ENCODE results near the gene RAP1GAP. TPM values are rescaled to one million over a fixed set of nuclear protein-coding genes. Genes with fewer than 3 reads are reported as not detected.
A peak's percentile ranks its signal among the peaks of the same experiment; 100 is the strongest.

RAP1GAP gene
- total and polyA plus RNA-seq, 2 of the 13 experiments (the other 11 are each of a cell fraction or from before 2014, with no cell fraction given), result 11.9 to 37.5 TPM

DNA sequence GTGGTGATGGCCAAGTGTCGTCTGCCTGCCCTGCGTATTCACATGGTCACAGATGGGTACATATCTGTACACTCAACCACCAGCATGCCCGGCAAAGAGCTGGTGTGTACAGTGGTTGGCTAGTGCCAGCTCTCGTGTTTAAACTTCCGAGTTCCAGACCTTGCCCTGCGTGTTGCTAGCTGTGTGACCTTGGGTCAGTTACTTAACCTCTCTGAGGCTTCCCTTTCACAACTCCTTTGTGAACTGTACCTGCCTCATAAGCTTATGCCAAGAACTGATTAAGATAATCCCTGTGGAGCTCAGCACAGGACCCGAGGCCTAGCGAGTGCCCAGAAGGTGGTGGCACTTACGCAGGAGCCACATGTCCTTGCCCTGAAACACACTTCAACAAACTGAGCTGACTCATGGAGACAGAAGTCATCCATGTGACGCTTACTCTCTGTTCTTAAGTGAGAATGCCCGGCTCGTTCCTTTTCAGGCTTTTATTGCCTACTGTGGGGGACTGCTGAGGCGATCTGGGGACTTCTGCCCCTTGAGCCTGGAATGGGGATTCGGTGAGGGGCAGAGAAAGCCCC is 104.5 kb downstream of the RAP1GAP start:
- DNase-seq (ENCODE audit: low spot score), result no peak
- in situ Hi-C loops (cut with HindIII; ENCODE audit: extremely low pct_ligation_motif_present, low pct_unique_long_range_greater_than_20kb) (loop anchor here (5.0 kb wide), 1 partner anchor 52 kb away; no protein-coding TSS in a partner anchor), intact Hi-C loops (cut with micrococcal nuclease; ENCODE audit: unreplicated experiment) (no loop called here)
- no peaks in the 10 kb centered on the region for H3K36me3 ChIP-seq (replicated peaks in 1 of 2; ENCODE audit: control insufficient read depth in 1 of 2, insufficient read depth in 2 of 2, low read length in 2 of 2)
- H3K4me3 ChIP-seq (replicated peaks in 1 of 3; ENCODE audit: insufficient read depth in 1 of 3, low read depth in 2 of 3, low read length in 3 of 3), result no peak overlapping the region
- ChIA-PET CTCF (ENCODE audit: low intra/inter-chr PET ratio, low total read pairs) (no interaction called here), POLR2A (no interaction called here)
- TF ChIP-seq ZMYM3 (CRISPR knock-in tag; IDR thresholded peaks at IDR 0.05) (peak; percentile 38; the same call in 1 of the 2 replicates), ZNF768 (CRISPR knock-in tag; IDR thresholded peaks at IDR 0.05) (peak; percentile 96), ZNF180 (CRISPR knock-in tag; IDR thresholded peaks at IDR 0.05; ENCODE audit: borderline replicate concordance, low read depth) (no peak)
- TF ChIP-seq, protein P1, sequence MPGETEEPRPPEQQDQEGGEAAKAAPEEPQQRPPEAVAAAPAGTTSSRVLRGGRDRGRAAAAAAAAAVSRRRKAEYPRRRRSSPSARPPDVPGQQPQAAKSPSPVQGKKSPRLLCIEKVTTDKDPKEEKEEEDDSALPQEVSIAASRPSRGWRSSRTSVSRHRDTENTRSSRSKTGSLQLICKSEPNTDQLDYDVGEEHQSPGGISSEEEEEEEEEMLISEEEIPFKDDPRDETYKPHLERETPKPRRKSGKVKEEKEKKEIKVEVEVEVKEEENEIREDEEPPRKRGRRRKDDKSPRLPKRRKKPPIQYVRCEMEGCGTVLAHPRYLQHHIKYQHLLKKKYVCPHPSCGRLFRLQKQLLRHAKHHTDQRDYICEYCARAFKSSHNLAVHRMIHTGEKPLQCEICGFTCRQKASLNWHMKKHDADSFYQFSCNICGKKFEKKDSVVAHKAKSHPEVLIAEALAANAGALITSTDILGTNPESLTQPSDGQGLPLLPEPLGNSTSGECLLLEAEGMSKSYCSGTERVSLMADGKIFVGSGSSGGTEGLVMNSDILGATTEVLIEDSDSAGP (CRISPR knock-in tag; IDR thresholded peaks at IDR 0.05; ENCODE audit: borderline replicate concordance), result peak; percentile 24; the same call in 1 of the 2 replicates
- no peak overlapping the region for H2AFZ ChIP-seq (ENCODE audit: low read length)
- ATAC-seq, result no peak
- peaks cover 15% of the 10 kb centered on the region for H3K4me1 ChIP-seq (ENCODE audit: insufficient read depth, low read length)
- FAIRE-seq, result no peak
- BruUV-seq (replicated peaks), result no TSS peak
- no peaks in the 10 kb centered on the region for H4K20me1 ChIP-seq (ENCODE audit: insufficient read depth, low read length)
- no peak overlapping the region for H3K27ac ChIP-seq (ENCODE audit: extremely low read length, insufficient read depth, low read length)
- no peak overlapping the region for H3K4me2 ChIP-seq (ENCODE audit: low read depth, low read length)
- no peak overlapping the region for H3K9ac ChIP-seq (ENCODE audit: insufficient read depth, low read depth, low read length)
- 29% methylated on average over 13 of the region's 14 CpGs for WGBS (ENCODE audit: low lambda C conversion rate)
- no peaks in the 10 kb centered on the region for H3K79me2 ChIP-seq (ENCODE audit: insufficient read depth, low read length)
- peaks cover 8 to 66% of the 10 kb centered on the region in 2 experiments for H3K27me3 ChIP-seq (ENCODE audit: control insufficient read depth in 1 of 2, insufficient read depth in 2 of 2, low read length in 2 of 2)
- H3K9me3 ChIP-seq (ENCODE audit: low read length), result no peaks in the 10 kb centered on the region

DNA sequence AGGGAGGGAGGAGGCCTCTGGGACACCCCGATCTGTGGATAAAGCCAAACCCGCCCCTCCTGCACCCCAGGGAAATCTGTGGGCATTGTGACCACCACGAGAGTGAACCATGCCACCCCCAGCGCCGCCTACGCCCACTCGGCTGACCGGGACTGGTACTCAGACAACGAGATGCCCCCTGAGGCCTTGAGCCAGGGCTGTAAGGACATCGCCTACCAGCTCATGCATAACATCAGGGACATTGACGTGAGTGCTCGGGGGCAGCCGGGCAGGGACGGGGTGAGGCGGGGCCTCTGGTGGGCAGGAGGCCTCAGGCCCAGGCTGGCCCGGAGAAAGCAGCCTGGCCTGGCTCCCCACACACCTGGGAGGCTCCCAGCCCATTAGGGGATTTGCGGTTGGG is 105.2 kb downstream of the RAP1GAP start:
- no peaks in the 10 kb centered on the region for H3K36me3 ChIP-seq (replicated peaks in 1 of 2; ENCODE audit: control insufficient read depth in 1 of 2, insufficient read depth in 2 of 2, low read length in 2 of 2)
- no peaks in the 10 kb centered on the region for H4K20me1 ChIP-seq (ENCODE audit: insufficient read depth, low read length)
- H3K9ac ChIP-seq (ENCODE audit: insufficient read depth, low read depth, low read length), result no peak overlapping the region
- intact Hi-C loops (cut with micrococcal nuclease; ENCODE audit: unreplicated experiment), result no loop called here
- ChIA-PET POLR2A (no interaction called here), CTCF (ENCODE audit: low intra/inter-chr PET ratio, low total read pairs) (no interaction called here)
- ATAC-seq, result no peak
- H3K4me2 ChIP-seq (ENCODE audit: low read depth, low read length), result no peak overlapping the region
- peaks cover 8 to 63% of the 10 kb centered on the region in 2 experiments for H3K27me3 ChIP-seq (ENCODE audit: control insufficient read depth in 1 of 2, insufficient read depth in 2 of 2, low read length in 2 of 2)
- no peak overlapping the region for H3K27ac ChIP-seq (ENCODE audit: extremely low read length, insufficient read depth, low read length)
- H3K4me1 ChIP-seq (ENCODE audit: insufficient read depth, low read length), result peaks cover 12% of the 10 kb centered on the region; the same call in 1 of the 2 replicates
- no peaks in the 10 kb centered on the region for H3K9me3 ChIP-seq (ENCODE audit: low read length)
- BruUV-seq (replicated peaks), result no TSS peak
- in situ Hi-C loops (cut with HindIII; ENCODE audit: extremely low pct_ligation_motif_present, low pct_unique_long_range_greater_than_20kb), result no loop called here
- 30% methylated on average over 2 of the region's 17 CpGs for WGBS (ENCODE audit: low lambda C conversion rate)
- H3K4me3 ChIP-seq (replicated peaks in 1 of 3; ENCODE audit: insufficient read depth in 1 of 3, low read depth in 2 of 3, low read length in 3 of 3), result no peak overlapping the region
- DNase-seq (ENCODE audit: low spot score), result no peak
- no peak for FAIRE-seq
- no peaks in the 10 kb centered on the region for H3K79me2 ChIP-seq (ENCODE audit: insufficient read depth, low read length)
- no peak overlapping the region for H2AFZ ChIP-seq (ENCODE audit: low read length)
- TF ChIP-seq, protein P2, sequence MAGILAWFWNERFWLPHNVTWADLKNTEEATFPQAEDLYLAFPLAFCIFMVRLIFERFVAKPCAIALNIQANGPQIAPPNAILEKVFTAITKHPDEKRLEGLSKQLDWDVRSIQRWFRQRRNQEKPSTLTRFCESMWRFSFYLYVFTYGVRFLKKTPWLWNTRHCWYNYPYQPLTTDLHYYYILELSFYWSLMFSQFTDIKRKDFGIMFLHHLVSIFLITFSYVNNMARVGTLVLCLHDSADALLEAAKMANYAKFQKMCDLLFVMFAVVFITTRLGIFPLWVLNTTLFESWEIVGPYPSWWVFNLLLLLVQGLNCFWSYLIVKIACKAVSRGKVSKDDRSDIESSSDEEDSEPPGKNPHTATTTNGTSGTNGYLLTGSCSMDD (CRISPR knock-in tag; IDR thresholded peaks at IDR 0.05), result no peak
- no peak for TF ChIP-seq ZNF7 (CRISPR knock-in tag; IDR thresholded peaks at IDR 0.05)
- TF ChIP-seq, protein P3, sequence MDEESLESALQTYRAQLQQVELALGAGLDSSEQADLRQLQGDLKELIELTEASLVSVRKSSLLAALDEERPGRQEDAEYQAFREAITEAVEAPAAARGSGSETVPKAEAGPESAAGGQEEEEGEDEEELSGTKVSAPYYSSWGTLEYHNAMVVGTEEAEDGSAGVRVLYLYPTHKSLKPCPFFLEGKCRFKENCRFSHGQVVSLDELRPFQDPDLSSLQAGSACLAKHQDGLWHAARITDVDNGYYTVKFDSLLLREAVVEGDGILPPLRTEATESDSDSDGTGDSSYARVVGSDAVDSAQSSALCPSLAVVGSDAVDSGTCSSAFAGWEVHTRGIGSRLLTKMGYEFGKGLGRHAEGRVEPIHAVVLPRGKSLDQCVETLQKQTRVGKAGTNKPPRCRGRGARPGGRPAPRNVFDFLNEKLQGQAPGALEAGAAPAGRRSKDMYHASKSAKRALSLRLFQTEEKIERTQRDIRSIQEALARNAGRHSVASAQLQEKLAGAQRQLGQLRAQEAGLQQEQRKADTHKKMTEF (CRISPR knock-in tag; IDR thresholded peaks at IDR 0.05), result no peak
- TF ChIP-seq, protein P4, sequence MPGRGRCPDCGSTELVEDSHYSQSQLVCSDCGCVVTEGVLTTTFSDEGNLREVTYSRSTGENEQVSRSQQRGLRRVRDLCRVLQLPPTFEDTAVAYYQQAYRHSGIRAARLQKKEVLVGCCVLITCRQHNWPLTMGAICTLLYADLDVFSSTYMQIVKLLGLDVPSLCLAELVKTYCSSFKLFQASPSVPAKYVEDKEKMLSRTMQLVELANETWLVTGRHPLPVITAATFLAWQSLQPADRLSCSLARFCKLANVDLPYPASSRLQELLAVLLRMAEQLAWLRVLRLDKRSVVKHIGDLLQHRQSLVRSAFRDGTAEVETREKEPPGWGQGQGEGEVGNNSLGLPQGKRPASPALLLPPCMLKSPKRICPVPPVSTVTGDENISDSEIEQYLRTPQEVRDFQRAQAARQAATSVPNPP (CRISPR knock-in tag; IDR thresholded peaks at IDR 0.05), result no peak
- no peak for TF ChIP-seq HDAC6 (IDR thresholded peaks at IDR 0.05; ENCODE audit: low read depth, low read length)
- no peak for TF ChIP-seq PAWR (CRISPR knock-in tag; IDR thresholded peaks at IDR 0.05; ENCODE audit: borderline replicate concordance)
- no peak for TF ChIP-seq NRL (CRISPR knock-in tag; IDR thresholded peaks at IDR 0.05; ENCODE audit: borderline replicate concordance)
- no peak for TF ChIP-seq KLF11 (CRISPR knock-in tag; IDR thresholded peaks at IDR 0.05)

All from HepG2 (cell line).